ENCODE results near the gene KCNAB1. TPM values are rescaled to one million over a fixed set of nuclear protein-coding genes. Genes with fewer than 3 reads are reported as not detected.

KCNAB1 gene
- total and polyA plus RNA-seq, 12 donors = 1.4 to 5.0 (median 2.5) TPM

GRCh38 chr3:156151824-156152428 is 31.5 kb downstream of the KCNAB1 start:
- Histone ChIP-seq H3K9me3 (peaks cover 0 to 2% (median 0%) of the 10 kb centered on the region in 11 donors), H3K4me1 (peaks cover 6 to 42% (median 26%) of the 10 kb centered on the region in 9 donors), H3K4me3 (no peak overlapping the region), H3K36me3 (no peaks in the 10 kb centered on the region), H3K27ac (peak overlapping the region in 1 of 10 donors; percentile 73), H3K27me3 (no peaks in the 10 kb centered on the region)
- intact Hi-C loops (cut with DNase I) = loop anchor here (1.0 to 10.0 kb wide), 24 partner anchors 105 to 985 kb away; partner anchors contain the start of gene TIPARP (in 4 of the 10)
- DNase-seq (peak; percentile 53 to 69), ATAC-seq (peak; percentile 39 to 81 (median 76))
- peak; percentile 34 to 84 (median 78) for TF ChIP-seq CTCF (IDR thresholded peaks at IDR 0.05)
- 38 to 39% methylated on average over 10 of the region's 10 CpGs for WGBS, 2 donors

GRCh38 chr3:156158656-156159295 is 38.4 kb downstream of the KCNAB1 start:
- Histone ChIP-seq H3K27ac (no peak overlapping the region), H3K27me3 (no peaks in the 10 kb centered on the region), H3K4me3 (no peak overlapping the region), H3K4me1 (no peaks in the 10 kb centered on the region), H3K36me3 (no peaks in the 10 kb centered on the region), H3K9me3 (peaks cover 0 to 2% (median 0%) of the 10 kb centered on the region in 11 donors)
- TF ChIP-seq CTCF (IDR thresholded peaks at IDR 0.05) = no peak
- intact Hi-C loops (cut with DNase I) = loop anchor here in 5 of 10 donors (10.0 kb wide), 8 partner anchors 226 to 976 kb away; partner anchors contain the start of gene TIPARP (in 2 of the 5)
- 78 to 84% methylated on average over 3 of the region's 3 CpGs for WGBS, 2 donors
- no peak for ATAC-seq
- no peak for DNase-seq

- no peak overlapping the region for H3K27ac ChIP-seq
- no peak overlapping the region for H3K4me3 ChIP-seq
- peaks cover 0 to 1% (median 0%) of the 10 kb centered on the region in 11 donors for H3K9me3 ChIP-seq
- no peak for ATAC-seq
- no peak for TF ChIP-seq CTCF (IDR thresholded peaks at IDR 0.05)
- no peaks in the 10 kb centered on the region for H3K27me3 ChIP-seq
- H3K36me3 ChIP-seq = no peaks in the 10 kb centered on the region
- no peak for DNase-seq
- intact Hi-C loops (cut with DNase I) = loop anchor here in 2 of 10 donors (5.0 to 10.0 kb wide), 2 partner anchors 224 to 347 kb away; no protein-coding TSS in a partner anchor
- WGBS, 2 donors = 68 to 73% methylated on average over 3 of the region's 3 CpGs
- no peaks in the 10 kb centered on the region for H3K4me1 ChIP-seq
Observed at GRCh38 chr3:156160647-156161046, 40.3 kb downstream of the KCNAB1 start.

- Histone ChIP-seq H3K4me1 (no peaks in the 10 kb centered on the region), H3K4me3 (no peak overlapping the region), H3K9me3 (no peaks in the 10 kb centered on the region), H3K36me3 (no peaks in the 10 kb centered on the region), H3K27me3 (no peaks in the 10 kb centered on the region), H3K27ac (no peak overlapping the region)
- no peak for TF ChIP-seq CTCF (IDR thresholded peaks at IDR 0.05)
- intact Hi-C loops (cut with DNase I) = loop anchor here in 2 of 10 donors (5.0 to 10.0 kb wide), 2 partner anchors 224 to 346 kb away; no protein-coding TSS in a partner anchor
- DNase-seq (no peak), ATAC-seq (no peak)
- 67 to 70% methylated on average over 1 of the region's 1 CpG for WGBS, 2 donors
Observed at GRCh38 chr3:156161172-156161571, 40.8 kb downstream of the KCNAB1 start.
